IPS DF 19.7 (cell line): ENCODE results near the gene HTR2C.
"Not testable (repeated sequence)": the region's sequence is repeated elsewhere in the genome, so short reads cannot be mapped to it uniquely, and the experiment has no call there.

Experiments used
- DNase-seq: peaks from one replicate; pipeline ENCODE4 v3.0.0-alpha.2; 2013; ENCODE audit warnings: low read depth, low spot score

HTR2C gene

DNA sequence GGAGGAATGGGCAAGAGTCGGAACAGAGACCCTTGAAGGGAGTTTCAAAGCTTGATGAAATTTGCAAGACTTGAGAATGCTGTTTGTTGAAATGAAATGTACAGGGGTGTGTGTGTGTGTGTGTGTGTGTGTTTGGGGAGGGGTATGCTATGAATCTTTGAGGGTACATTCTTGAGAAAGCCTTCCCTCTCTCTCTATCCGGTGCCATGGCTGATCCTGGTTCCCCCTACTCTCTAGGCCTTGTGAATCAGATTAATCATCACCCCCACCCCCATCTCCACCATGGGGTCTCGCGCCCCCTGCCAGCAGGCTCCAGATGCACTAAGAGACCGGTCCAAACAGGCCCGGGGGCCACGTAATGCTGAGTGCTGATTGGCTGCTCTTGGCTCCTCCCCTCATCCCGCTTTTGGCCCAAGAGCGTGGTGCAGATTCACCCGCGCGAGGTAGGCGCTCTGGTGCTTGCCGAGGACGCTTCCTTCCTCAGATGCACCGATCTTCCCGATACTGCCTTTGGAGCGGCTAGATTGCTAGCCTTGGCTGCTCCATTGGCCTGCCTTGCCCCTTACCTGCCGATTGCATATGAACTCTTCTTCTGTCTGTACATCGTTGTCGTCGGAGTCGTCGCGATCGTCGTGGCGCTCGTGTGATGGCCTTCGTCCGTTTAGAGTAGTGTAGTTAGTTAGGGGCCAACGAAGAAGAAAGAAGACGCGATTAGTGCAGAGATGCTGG lies at the start of gene HTR2C:
Gene HTR2C, plus strand, starts transcription at position 441 of the 729 bp plus-strand sequence. CDS start 142,851 bp downstream, outside the sequence.
- DNase-seq = peak; percentile 7

DNA sequence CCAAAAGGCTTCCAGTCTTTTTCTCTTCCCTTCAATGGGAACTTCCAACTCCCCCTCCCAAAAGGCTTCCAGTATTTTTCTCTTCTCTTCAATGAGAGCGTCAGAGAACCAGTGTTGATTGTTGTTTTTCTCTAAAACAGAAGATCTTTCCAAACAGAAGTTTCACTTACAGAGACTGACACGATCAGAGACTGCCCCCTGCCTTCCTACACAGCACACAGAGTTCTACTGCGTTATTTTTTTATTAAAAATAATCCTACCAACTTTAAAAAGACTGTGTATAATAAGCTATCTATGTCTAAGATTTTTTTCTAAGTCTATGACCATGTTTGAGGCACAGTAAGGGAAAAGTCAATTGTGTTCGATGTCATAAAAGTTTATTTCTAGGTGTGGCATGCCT lies 3.5 kb upstream of the HTR2C start:
- DNase-seq = no peak

DNA sequence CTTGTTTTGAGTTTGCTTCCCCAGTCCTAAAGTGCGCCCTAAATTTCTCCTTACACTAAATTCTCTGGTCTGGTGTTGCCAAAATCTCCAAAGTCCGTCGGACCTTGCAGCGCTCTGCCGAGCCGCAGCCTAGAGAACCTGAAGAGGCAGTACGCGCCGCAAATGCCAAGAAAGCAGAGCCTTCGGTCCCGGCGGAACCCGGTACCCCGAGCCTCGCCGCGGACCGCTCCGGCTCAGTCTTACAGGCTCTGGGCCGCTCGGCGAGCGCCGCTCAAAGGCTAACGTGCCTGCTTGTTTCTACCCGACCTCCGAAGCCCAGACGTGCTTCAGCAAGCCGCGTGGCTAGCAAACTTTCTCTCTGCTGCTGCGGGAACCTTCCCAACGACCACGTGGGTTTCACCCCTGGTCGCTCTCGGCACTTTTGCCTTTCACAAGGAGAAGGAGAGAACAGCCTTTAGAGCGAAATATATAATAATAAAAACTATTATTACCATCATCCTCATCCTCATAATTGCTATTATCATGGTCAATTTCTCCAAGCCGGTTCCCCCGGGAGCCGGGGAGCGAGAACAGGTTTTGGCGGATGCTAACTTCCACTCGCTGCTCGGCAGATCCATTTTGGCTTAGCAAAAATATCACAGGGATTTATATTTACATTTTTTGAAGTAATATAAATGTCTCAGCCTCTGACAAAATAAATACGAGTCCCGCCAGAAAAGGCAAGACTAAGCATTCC lies 2.2 kb upstream of the HTR2C start:
- DNase-seq = no peak

DNA sequence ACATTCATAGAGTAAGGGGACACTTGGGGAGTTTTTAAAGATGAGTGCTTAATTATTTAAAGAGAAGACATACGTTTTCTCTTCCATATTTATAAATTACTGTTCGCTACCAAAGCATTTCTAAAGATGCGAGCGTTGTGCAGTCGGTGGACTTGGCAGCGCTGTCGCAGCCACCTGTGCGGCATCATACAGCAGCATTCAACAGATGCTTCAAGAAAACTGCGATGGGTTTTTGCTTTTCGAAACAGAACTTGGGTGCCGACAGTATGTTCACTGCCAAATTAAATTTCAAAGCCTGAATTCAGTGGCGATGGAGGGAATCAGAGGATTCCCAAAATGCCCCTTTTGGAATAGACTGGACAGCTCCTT lies 1.6 kb upstream of the HTR2C start:
- DNase-seq = no peak

DNA sequence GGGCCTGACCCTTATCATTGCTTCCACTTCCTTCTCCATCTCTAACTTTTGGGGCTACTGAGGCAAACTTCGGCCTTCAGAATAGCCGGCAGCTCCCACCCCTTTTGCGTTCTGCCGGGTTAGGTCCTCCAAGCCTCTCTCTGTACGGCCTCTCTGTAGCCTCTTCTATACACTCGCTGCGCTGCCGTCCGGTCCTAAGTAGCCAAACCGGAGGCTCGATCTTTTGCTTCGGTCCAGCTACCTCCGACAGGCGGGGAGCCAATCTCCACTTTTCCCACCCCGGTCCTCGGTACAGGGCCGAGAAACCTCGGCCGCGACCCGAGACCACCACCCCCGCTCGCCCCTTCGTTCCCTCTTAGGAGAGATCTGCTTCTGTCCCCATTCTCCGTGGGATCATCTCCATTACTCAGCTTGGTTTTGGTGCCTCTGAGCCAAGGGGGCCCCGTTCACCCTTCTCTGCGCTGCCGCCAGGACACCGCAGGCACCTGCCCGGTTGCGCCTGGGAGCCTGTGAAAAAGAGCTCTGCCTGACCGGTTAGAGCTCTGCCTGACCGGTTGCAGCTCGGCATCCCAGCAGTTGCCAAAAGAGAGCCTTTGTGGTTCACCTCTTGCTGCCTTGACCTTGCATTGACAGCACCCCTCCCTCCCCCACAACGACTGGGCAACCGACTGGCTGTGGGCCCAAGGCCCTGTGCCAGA lies 1.0 kb upstream of the HTR2C start:
- DNase-seq = no peak

DNA sequence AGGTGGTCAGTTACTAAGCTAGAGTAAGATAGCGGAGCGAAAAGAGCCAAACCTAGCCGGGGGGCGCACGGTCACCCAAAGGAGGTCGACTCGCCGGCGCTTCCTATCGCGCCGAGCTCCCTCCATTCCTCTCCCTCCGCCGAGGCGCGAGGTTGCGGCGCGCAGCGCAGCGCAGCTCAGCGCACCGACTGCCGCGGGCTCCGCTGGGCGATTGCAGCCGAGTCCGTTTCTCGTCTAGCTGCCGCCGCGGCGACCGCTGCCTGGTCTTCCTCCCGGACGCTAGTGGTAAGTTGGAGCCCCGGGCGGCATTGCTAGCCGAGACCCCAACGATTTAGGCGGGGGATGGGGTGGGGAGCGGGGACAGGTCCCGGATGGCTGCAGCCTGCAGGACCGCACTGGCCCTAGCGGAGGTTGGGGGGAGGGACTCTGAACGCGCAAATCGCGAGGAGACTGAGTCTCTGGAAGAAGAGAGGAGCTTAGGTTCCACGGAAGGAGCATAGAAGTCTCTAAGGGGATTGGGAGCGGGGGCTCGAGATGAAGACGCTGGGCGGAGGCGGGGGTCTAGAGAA lies 573 bp downstream of the HTR2C start:
- peak; percentile 45 for DNase-seq

DNA sequence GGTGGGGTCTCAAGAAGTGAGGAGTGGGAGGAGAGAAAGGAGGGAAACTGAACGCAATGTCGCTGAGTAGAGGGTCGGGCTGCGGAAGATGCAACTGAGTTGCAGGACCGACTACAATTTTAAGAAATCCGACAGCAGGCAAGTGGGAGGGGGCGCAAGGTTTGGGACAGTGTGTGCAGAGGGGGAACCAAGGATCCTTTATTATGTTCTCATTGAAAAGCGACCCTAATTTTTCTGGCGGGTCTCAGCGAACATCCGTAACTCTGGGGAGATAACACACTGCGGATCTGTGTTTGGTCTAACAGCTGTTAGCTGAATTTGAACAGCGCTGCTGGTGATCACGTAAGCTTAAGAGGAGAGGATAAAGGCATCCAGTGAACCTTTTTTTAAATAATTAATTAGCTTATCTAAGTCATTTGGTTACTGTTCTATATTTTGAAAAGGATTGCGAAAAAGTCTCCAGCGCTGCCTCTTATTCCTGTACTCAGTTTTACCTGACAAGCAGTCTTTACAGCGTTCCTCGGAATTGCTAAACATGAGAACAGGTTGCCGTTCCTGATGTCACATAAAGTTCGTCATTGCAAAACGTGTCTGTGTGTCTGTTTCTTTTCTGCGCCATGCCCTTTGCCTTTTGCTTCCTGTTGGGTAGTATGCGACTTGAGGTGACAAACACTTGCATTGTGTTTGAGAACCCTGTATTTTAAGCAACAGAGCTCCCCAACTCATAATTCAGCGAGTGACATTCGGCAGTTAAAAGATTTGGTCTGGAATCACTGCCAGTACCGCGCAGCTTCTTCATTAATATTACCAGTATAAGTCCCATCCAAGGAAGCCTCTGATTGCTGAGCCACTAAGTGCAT lies 1.3 kb downstream of the HTR2C start:
- peak; percentile 30 for DNase-seq

DNA sequence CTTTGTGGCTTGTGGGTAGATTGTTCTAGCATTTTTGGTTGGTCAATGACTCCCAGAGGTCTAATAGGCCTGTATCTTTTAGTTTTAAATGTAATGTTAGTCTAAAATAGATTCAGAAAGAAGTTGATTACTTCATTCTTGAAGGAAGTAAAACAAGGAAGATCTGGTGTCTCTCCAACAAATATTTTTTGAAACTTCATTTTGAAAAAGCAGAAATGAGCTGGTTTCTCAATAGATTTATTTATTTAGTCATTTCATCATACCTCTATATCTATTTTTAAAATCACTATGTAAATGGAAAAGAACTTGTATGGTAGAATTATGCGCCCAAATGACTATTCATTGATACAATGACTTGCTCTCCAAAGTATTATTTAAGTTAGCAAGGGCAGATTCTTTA lies 7.2 kb downstream of the HTR2C start:
- no peak for DNase-seq

DNA sequence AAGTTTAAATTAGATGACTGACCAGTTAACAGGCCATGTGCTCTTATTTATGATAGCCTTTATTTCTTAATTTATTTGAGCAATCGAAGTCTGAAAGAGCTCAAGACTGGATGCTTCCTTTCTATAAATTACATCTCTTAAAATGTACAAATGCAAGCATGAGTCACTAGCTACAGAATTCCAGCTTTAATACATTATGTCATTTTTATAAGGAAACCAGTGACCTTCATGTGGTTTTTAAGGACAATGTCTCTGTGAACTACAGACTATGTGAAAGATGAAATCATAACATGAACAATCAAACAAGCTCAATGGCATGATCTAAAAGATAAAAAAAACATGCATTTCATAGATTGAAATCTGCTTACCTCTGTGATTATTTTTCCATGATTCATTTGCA lies 15.4 kb downstream of the HTR2C start:
- no peak for DNase-seq

DNA sequence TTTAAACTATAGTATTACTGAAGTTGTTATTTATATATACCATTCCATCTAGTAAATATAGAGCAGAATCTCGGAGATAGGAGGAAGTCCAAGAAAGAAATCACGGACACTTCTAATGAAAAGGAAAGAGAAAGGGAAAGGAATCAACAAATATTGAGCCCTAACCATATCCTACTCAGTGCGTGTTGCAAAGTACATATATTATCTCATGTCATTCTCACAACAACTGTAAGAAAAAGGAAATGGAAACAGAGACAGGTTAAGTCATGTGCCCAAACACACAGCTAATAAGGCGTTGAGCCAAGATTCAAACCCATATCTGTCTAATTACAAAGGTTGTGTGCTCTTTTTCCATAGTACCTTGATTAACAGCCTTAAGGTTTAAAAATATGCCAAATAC lies 16.0 kb downstream of the HTR2C start:
- DNase-seq = no peak

DNA sequence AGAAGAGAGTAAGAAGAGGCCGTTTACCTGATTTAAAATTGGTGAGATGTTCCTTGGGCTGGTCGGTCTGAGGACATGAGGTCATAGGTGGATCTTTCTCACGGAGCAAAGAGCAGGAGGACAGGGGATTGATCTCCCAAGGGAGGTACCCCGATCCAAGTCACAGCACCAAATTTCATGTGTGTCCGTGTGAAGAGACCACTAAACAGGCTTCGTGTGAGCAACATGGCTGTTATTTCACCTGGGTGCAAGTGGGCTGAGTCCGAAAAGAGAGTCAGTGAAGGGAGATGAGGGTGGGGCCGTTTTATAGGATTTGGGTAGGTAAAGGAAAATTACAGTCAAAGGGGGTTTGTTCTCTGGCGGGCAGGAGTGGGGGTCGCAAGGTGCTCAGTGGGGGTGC lies 22.7 kb downstream of the HTR2C start:
- not testable (repeated sequence) for DNase-seq

DNA sequence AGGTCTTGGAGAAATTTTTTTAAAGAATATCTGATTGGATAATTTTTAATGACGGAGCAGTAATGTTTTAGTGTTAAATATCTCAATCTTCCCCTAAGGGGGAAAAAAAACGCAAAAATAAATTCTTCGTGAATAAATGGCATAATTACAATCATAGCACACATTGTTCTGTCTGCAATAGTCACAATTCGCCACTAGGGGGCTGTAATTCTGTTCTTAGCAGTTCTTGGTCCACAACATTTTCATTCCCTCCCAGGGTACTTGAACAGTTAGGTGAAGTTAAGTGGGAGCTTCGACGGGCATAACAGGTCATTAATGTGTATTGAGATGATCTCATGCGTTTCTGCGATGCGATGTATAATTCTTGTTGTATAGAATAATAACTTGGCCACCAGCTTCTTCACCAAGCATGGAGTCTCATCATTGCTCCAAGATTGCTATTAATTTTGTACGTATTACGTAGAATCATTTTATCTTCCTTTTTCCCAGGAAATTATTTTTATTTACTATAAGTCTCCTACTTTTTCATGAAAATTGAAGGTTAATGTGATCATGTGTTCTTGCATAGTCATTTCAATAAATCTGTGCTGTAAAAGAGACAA lies 27.2 kb downstream of the HTR2C start:
- DNase-seq = peak; percentile 7

DNA sequence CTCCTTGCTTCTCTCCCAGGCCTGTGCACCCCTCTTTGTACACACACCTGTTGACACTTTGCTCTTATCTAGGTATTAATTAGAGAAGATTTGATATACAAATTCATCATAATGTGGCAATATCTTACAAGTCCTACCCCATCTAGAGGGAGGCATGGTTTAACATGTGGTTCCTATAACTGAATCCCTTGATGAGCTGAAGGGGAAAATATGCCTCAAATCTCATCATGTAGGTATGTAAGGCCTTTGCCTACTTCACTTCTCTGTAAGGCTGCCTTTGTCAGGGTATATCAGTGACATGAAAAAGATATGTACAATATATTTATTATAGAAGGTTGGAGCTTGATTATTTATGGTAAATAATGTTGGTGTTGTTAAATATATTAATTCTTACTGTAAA lies 31.9 kb downstream of the HTR2C start:
- no peak for DNase-seq

DNA sequence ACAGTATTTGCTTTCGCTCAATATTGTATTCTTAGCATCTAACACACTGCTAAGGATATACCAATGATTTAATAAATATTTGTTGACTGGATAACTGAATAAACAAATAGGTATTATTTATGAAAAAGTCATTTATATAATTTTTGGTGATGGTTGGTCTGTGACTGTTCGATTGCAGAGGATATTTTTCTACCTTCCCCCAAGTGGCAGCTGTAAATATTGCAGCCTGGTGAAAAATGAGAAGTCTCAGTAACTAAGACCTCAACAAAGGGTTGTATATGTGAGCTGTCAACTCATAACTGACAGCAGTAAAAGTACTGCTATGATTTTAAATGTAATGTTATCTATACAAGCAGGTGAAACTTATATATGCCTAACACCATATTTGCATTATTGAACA lies 36.0 kb downstream of the HTR2C start:
- DNase-seq = no peak

DNA sequence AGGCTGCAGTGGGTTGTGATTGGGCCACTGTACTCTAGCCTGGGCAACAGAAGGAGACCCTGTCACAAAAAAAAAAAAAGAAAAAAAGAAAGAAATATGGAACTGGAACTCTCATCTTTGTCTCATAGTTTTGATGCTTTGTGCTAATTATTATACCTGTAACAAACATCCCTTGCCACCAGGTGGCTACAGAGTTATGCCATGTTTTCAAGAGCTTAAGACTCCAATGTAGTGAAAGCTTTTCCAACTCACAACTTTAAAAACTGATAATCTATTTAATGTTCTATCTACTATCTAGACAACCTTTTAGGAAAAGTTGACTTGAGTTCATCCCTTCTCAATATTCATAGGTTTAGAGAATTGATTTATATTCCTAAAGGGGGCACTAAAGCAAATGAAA lies 42.4 kb downstream of the HTR2C start:
- no peak for DNase-seq

DNA sequence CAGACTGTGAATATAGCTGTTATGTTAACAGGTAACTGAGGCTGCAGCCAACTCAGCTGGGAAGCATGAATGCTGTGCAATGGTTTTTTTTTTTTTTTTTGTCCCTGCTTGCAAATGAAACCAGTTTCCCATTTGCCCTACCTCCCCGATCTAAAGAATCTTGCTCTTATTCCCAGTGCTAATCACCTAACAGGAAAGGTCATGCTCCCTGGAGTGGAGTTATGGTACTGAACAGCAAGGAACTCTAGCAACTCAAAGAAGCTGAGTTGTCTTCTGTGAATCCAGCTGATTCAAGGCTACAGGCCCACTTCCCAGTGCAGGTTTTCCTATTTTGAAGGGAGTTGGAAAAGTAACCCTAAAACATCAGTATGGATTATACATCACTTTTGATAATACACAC lies 52.1 kb downstream of the HTR2C start:
- DNase-seq = no peak

DNA sequence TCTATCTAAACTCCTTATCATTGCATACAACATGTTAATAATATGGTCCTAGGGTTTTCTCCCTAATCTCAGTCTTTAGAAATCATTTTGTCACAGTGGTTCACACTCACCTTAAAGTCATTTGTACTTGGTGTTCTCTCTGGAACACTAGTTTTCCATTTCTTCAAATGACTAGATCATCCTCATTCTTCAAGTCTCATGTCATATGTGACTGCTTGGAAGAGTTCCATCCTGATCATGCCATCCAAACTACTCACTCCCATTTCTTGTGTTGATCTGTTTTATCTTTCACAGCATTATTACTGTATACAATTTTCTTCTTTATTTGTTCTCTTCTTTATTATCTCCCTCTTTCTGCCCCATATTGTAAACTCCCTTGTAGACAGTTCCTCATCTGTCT lies 66.5 kb downstream of the HTR2C start:
- no peak for DNase-seq

DNA sequence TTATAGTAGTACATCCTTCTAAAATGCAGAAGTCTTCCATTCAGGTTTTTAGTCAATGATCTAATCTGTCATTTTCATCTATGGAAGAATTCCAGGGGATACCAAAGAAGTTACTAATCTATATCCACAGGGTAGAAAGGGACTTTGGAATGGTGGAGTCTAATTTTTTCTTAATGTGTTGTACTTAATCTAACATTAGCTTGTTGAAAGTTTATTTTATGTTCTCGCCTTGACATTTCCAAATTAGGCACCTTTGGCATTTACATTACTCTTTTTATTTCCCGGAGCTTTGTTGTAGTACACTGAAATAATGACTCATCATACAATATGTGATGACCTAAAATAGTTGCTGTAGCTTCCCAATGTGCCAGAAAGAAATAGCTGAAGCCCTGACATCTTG lies 91.5 kb downstream of the HTR2C start:
- DNase-seq = no peak

DNA sequence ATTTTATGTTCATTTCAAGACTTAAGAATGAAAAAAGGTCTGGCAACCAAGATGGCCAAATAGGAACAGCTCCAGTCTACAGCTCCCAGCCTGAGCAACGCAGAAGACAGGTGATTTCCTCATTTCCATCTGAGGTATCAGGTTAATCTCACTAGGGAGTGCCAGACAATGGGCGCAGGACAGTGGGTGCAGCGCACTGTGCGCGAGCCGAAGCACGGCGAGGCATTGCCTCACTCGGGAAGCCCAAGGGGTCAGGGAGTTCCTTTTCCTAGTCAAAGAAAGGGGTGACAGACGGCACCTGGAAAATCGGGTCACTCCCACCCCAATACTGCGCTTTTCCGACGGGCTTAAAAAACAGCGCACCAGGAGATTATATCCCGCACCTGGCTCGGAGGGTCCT lies 116.6 kb downstream of the HTR2C start:
- DNase-seq = not testable (repeated sequence)

DNA sequence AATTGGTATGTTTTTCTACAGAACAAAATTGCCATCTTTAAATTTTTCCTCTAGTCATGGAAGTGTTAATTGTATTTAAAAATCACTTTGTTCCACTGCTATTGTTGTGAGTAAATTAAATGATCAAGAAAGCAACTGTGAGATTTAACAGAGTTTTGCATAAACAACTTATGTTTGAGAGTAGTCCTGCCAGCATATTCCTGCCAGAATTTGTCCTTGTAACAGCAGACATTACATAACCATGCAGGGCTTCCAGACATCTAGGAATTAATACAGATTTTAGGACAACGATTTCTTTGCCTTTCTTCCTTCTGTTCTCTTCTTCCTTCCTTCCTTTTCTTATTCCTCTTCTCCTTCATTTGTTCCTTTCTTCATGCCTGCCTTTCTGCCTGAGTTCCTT lies 125.5 kb downstream of the HTR2C start:
- DNase-seq = no peak

DNA sequence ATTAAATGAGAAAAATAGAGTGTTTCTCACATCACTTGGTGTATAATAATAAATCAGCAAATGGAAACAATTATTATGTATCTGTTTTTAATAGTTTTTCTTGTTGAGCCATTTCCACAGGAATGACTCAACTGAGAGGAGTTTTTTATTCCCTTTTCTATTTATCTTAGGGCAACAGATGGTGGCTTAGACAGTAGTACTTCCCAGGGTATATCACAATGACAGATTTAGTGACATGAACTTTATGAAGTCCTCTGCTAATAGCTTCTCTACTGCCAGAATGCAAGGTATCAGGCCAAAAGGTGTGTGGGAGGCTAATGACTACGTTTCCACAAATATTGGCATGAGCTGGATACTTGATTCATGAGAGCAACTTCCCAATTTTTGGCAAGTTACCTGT lies 126.7 kb downstream of the HTR2C start:
- DNase-seq = no peak
